Tibial nerve (tissue), 4 donors: Measurements from ENCODE around the gene LRRC75A.

Experiments
- CTCF ChIP-seq, 5 experiments: fragments of 200-600 bp in 3 of 5; fragments of 450-650 bp in 2 of 5; sonication (generic) in 3 of 5; IDR thresholded peaks; one replicate each; pipeline ENCODE4 v1.5.1; 2016 to 2019; ENCODE audit warnings: antibody characterized with exemption in 5 of 5, mild to moderate bottlenecking in 3 of 5, moderate library complexity in 2 of 5
- EP300 ChIP-seq, 2 donors: sonication (generic); formaldehyde crosslinking; IDR thresholded peaks; one replicate each; pipeline ENCODE4 v1.6.1; 2017; ENCODE audit warnings: antibody characterized with exemption in 2 of 2, mild to moderate bottlenecking in 1 of 2
- POLR2A ChIP-seq, 2 donors: fragments of 450-650 bp; IDR thresholded peaks; one replicate each; pipeline ENCODE4 v1.6.1; 2017; ENCODE audit warnings: antibody characterized with exemption in 2 of 2, mild to moderate bottlenecking in 2 of 2, moderate library complexity in 2 of 2

- no peak for TF ChIP-seq POLR2A (IDR thresholded peaks at IDR 0.05)
- no peak for TF ChIP-seq CTCF (IDR thresholded peaks at IDR 0.05)
- TF ChIP-seq EP300 (IDR thresholded peaks at IDR 0.05) = no peak
Observed at GRCh38 chr17:16488968-16489337, 3.0 kb downstream of the LRRC75A start.
